GM23338 (cell line): Measurements from ENCODE around the gene PTH1R. TPM values are rescaled to one million over a fixed set of nuclear protein-coding genes. Genes with fewer than 3 reads are reported as not detected.
A peak's percentile ranks its signal among the peaks of the same experiment; 100 is the strongest.

Experiments
- ATAC-seq: fragments of 200-7000 bp; cut with Tn5 transposase; 3 replicates; pipeline ENCODE4 v1.9.1; 2020
- DNase-seq: peaks from one replicate; pipeline ENCODE4 v3.0.0-alpha.2; 2015; ENCODE audit warnings: low spot score
- H2AFZ ChIP-seq: fragments of 200-600 bp; sonication (generic); 2 replicates; pipeline ENCODE4 v1.8.0; 2016; ENCODE audit warnings: antibody characterized with exemption, mild to moderate bottlenecking, moderate library complexity
- H3F3A ChIP-seq: fragments of 200-600 bp; sonication (generic); replicated peaks from 2 replicates; pipeline ENCODE4 v1.8.0; 2017; ENCODE audit warnings: antibody characterized with exemption, mixed run types, low read depth
- H3K27ac ChIP-seq: fragments of 200-600 bp; sonication (generic); 2 replicates; pipeline ENCODE4 v1.6.1; 2016; ENCODE audit warnings: low read depth
- H3K27me3 ChIP-seq: fragments of 200-600 bp; sonication (generic); 2 replicates; pipeline ENCODE4 v1.8.0; 2016; ENCODE audit warnings: mild to moderate bottlenecking, mixed run types, moderate library complexity; ENCODE audit not compliant: insufficient read depth
- H3K36me3 ChIP-seq: fragments of 200-600 bp; sonication (generic); 2 replicates; pipeline ENCODE4 v1.8.0; 2016; ENCODE audit warnings: mild to moderate bottlenecking; ENCODE audit not compliant: insufficient read depth
- H3K4me1 ChIP-seq: fragments of 200-600 bp; sonication (generic); 2 replicates; pipeline ENCODE4 v1.8.0; 2016; ENCODE audit warnings: mild to moderate bottlenecking, moderate library complexity; ENCODE audit not compliant: insufficient read depth
- H3K4me2 ChIP-seq: fragments of 200-600 bp; sonication (generic); 2 replicates; pipeline ENCODE4 v1.7.1; 2017; ENCODE audit warnings: mixed run types
- H3K4me3 ChIP-seq: fragments of 200-600 bp; sonication (generic); 2 replicates; pipeline ENCODE4 v1.6.1; 2016; ENCODE audit warnings: mixed run types
- H3K79me2 ChIP-seq: fragments of 200-600 bp; sonication (generic); replicated peaks from 2 replicates; pipeline ENCODE4 v1.8.0; 2017; ENCODE audit warnings: mild to moderate bottlenecking; ENCODE audit not compliant: insufficient read depth
- H3K9me2 ChIP-seq: fragments of 200-600 bp; sonication (generic); 2 replicates; pipeline ENCODE4 v1.8.0; 2017; ENCODE audit not compliant: insufficient read depth
- H4K20me1 ChIP-seq: fragments of 200-600 bp; sonication (generic); replicated peaks from 2 replicates; pipeline ENCODE4 v1.8.0; 2017; ENCODE audit warnings: mild to moderate bottlenecking; ENCODE audit not compliant: insufficient read depth
- H3K27ac Mint-ChIP-seq: 2 replicates; pipeline ENCODE4 v1.8.0; 2020; ENCODE audit warnings: inconsistent platforms, mild to moderate bottlenecking, moderate library complexity, mixed read lengths
- H3K27me3 Mint-ChIP-seq: 3 replicates; pipeline ENCODE4 v1.8.0; 2022; ENCODE audit warnings: low read depth, mild to moderate bottlenecking, moderate library complexity, mixed read lengths, inconsistent platforms; ENCODE audit not compliant: insufficient read depth, poor library complexity
- H3K36me3 Mint-ChIP-seq: 3 replicates; pipeline ENCODE4 v1.8.0; 2021; ENCODE audit warnings: low read depth, mild to moderate bottlenecking, inconsistent platforms, moderate library complexity, mixed read lengths
- H3K4me1 Mint-ChIP-seq: 3 replicates; pipeline ENCODE4 v1.8.0; 2020; ENCODE audit warnings: mild to moderate bottlenecking, inconsistent platforms, mixed read lengths
- H3K4me3 Mint-ChIP-seq: 3 replicates; pipeline ENCODE4 v1.8.0; 2021; ENCODE audit warnings: moderate library complexity, mild to moderate bottlenecking, inconsistent platforms, mixed read lengths
- H3K9me3 Mint-ChIP-seq: 3 replicates; pipeline ENCODE4 v1.8.0; 2020; ENCODE audit warnings: moderate library complexity, mild to moderate bottlenecking, inconsistent platforms, mixed read lengths
- CREB1 ChIP-seq: fragments of 250-450 bp; sonication (Bioruptor Pico); IDR thresholded peaks from 2 replicates; pipeline ENCODE4 v1.5.0; 2020; ENCODE audit warnings: low read depth, mild to moderate bottlenecking, moderate library complexity
- CTCF ChIP-seq, 2 experiments: fragments of 200-600 bp in 1 of 2; sonication (generic) in 1 of 2; conservative IDR thresholded peaks; 2 replicates each; pipeline versions ENCODE4 v1.5.1 to v1.6.1; 2016 to 2017; ENCODE audit warnings: antibody characterized with exemption in 2 of 2, low read depth in 2 of 2, mild to moderate bottlenecking in 2 of 2, moderate library complexity in 1 of 2
- ETS1 ChIP-seq: IDR thresholded peaks from 2 replicates; pipeline ENCODE4 v1.6.1; 2016; ENCODE audit warnings: antibody characterized with exemption
- EZH2 ChIP-seq: fragments of 200-600 bp; sonication (generic); IDR thresholded peaks from one replicate; pipeline ENCODE4 v1.8.0; 2017; ENCODE audit warnings: antibody characterized with exemption, mild to moderate bottlenecking, low read depth; ENCODE audit not compliant: unreplicated experiment
- EZH2phosphoT487 ChIP-seq: fragments of 200-600 bp; sonication (generic); IDR thresholded peaks from one replicate; pipeline ENCODE4 v1.8.1; 2018; ENCODE audit warnings: antibody characterized with exemption; ENCODE audit not compliant: unreplicated experiment
- JUNB ChIP-seq: IDR thresholded peaks from one replicate; pipeline ENCODE4 v1.6.1; 2016; ENCODE audit warnings: antibody characterized with exemption; ENCODE audit not compliant: unreplicated experiment
- NANOG ChIP-seq: IDR thresholded peaks from 2 replicates; pipeline ENCODE4 v1.6.1; 2016; ENCODE audit warnings: antibody characterized with exemption, borderline replicate concordance
- POLR2AphosphoS5 ChIP-seq: IDR thresholded peaks from 2 replicates; pipeline ENCODE4 v1.6.1; 2016; ENCODE audit warnings: antibody characterized with exemption, low read depth
- REST ChIP-seq: IDR thresholded peaks from one replicate; pipeline ENCODE4 v1.6.1; 2018; ENCODE audit warnings: antibody characterized with exemption; ENCODE audit not compliant: unreplicated experiment
- STAT1 ChIP-seq: IDR thresholded peaks from one replicate; pipeline ENCODE4 v1.6.1; 2016; ENCODE audit warnings: antibody characterized with exemption; ENCODE audit not compliant: unreplicated experiment
- ZNF114 ChIP-seq: fragments of 250-450 bp; sonication (Bioruptor Pico); IDR thresholded peaks from 2 replicates; pipeline ENCODE4 v1.5.0; 2020; ENCODE audit warnings: mild to moderate bottlenecking, moderate library complexity
- ZNF331 ChIP-seq: fragments of 250-450 bp; sonication (Bioruptor Pico); IDR thresholded peaks from 2 replicates; pipeline ENCODE4 v1.5.0; 2020; ENCODE audit warnings: low read depth, mild to moderate bottlenecking, moderate library complexity
- ZNF462 ChIP-seq: fragments of 250-450 bp; sonication (Bioruptor Pico); IDR thresholded peaks from 2 replicates; pipeline ENCODE4 v1.5.0; 2020; ENCODE audit warnings: mild to moderate bottlenecking, moderate library complexity
- polyA plus RNA-seq: library from polyadenylated mRNA; unstranded; fragments of >200 nt; fragmentation: Nextera tagmentation; extraction: Ambion mirVana; gene quantifications from 2 replicates; pipeline ENCODE4 v1.2.1, GENCODE V29; 2016
- total RNA-seq: library from RNA; depleted of rRNA; stranded (reverse); fragments of >200 nt; shearing (Covaris generic); gene quantifications from 2 replicates; pipeline ENCODE4 v1.2.3, GENCODE V29; 2014

The PTH1R gene
- total and polyA plus RNA-seq, 2 experiments from 2014 or later, result 1.3 to 1.9 TPM

GRCh38 chr3:46846624-46847542 lies 30.6 kb upstream of the PTH1R start:
- peaks cover 14% of the 10 kb centered on the region; the same call in 1 of the 2 replicates for H3K27me3 ChIP-seq
- H3K36me3 ChIP-seq, result no peaks in the 10 kb centered on the region
- peaks cover under 1% of the 10 kb centered on the region; the same call in 1 of the 3 replicates for H3K9me3 Mint-ChIP-seq
- H3K9me2 ChIP-seq, result no peaks in the 10 kb centered on the region
- no peak overlapping the region for H3K4me3 Mint-ChIP-seq
- H3K4me1 ChIP-seq, result peaks cover 4% of the 10 kb centered on the region
- H3K27me3 Mint-ChIP-seq, result peaks cover 11% of the 10 kb centered on the region
- no peaks in the 10 kb centered on the region for H3K36me3 Mint-ChIP-seq
- DNase-seq (no peak), ATAC-seq (no peak)
- no peak overlapping the region for H3K27ac ChIP-seq
- no peak overlapping the region for H3K27ac Mint-ChIP-seq
- H4K20me1 ChIP-seq, result no peaks in the 10 kb centered on the region
- no peak overlapping the region for H3K4me2 ChIP-seq
- peak overlapping the region; percentile 97; the same call in 1 of the 2 replicates for H2AFZ ChIP-seq
- TF ChIP-seq CREB1 (no peak), EZH2phosphoT487 (no peak), POLR2AphosphoS5 (no peak), ZNF462 (CRISPR knock-in tag) (no peak), REST (no peak), NANOG (no peak), ZNF114 (CRISPR knock-in tag) (no peak), CTCF (conservative IDR thresholded peaks at IDR 0.05; ENCODE audit: low read depth in 2 of 2) (no peak), STAT1 (no peak), ETS1 (no peak), ZNF331 (CRISPR knock-in tag) (no peak), EZH2 (no peak), JUNB (no peak)
- 0 out of 2 replicates have a peak, but pooled peaks cover 3% of the 10 kb centered on the region for H3F3A ChIP-seq
- H3K4me1 Mint-ChIP-seq, result peaks cover 13% of the 10 kb centered on the region; the same call in 2 of the 3 replicates
- no peak overlapping the region for H3K4me3 ChIP-seq
- no peaks in the 10 kb centered on the region for H3K79me2 ChIP-seq
